AG10803 (cell line): ENCODE measurements around the gene FBXL16.

Experiments
- DNase-seq: peaks from one replicate; pipeline ENCODE4 v3.0.0; 2010; ENCODE audit warnings: low read depth
- H3K4me3 ChIP-seq: 2 replicates; pipeline ENCODE4 v1.5.1; 2011; ENCODE audit warnings: mild to moderate bottlenecking, low read length, control low read depth
- CTCF ChIP-seq: conservative IDR thresholded peaks from 2 replicates; pipeline ENCODE4 v1.5.1; 2011; ENCODE audit warnings: mild to moderate bottlenecking, low read length, control low read depth, inconsistent platforms

FBXL16 gene

GRCh38 chr16:719815-720446 lies 14.3 kb upstream of the FBXL16 start:
- peak overlapping the region; percentile 70 for H3K4me3 ChIP-seq
- TF ChIP-seq CTCF: peak; percentile 29
- DNase-seq: no peak

- no peak for DNase-seq
- H3K4me3 ChIP-seq: no peak overlapping the region
- no peak for TF ChIP-seq CTCF
These were observed 13.3 kb upstream of the FBXL16 start for GRCh38 chr16:718922-719321.

GRCh38 chr16:718389-718788 lies 12.8 kb upstream of the FBXL16 start:
- TF ChIP-seq CTCF: no peak
- no peak for DNase-seq
- H3K4me3 ChIP-seq: no peak overlapping the region

- no peak for DNase-seq
- no peak for TF ChIP-seq CTCF
- no peak overlapping the region for H3K4me3 ChIP-seq
These were observed 12.0 kb upstream of the FBXL16 start for GRCh38 chr16:717450-718245.

- no peak for DNase-seq
- TF ChIP-seq CTCF: no peak
- H3K4me3 ChIP-seq: no peak overlapping the region
These were observed 11.2 kb upstream of the FBXL16 start for GRCh38 chr16:716768-717325.

GRCh38 chr16:716200-716568 lies 10.6 kb upstream of the FBXL16 start:
- DNase-seq: peak; percentile 38
- H3K4me3 ChIP-seq: peak overlapping the region; percentile 58
- TF ChIP-seq CTCF: no peak
